Esophagus squamous epithelium (tissue), 5 donors: Measurements from ENCODE around the gene GPER1. TPM values are rescaled to one million over a fixed set of nuclear protein-coding genes. Genes with fewer than 3 reads are reported as not detected.

ENCODE experiments used
- DNase-seq: peaks from one replicate; lab custom pipeline; 2025; lab: John Stamatoyannopoulos, UW
- H3K27ac ChIP-seq, 4 donors: fragments of 200-600 bp; sonication (generic); one replicate each; pipeline ENCODE4 v1.5.1; 2016 to 2019; ENCODE audit warnings: mild to moderate bottlenecking in 1 of 4
- H3K27me3 ChIP-seq, 4 donors: fragments of 200-600 bp; sonication (generic); 1 replicate in 3 of 4; 2 replicates in 1 of 4; pipeline versions ENCODE4 v1.5.1 to v1.6.0; 2017 to 2021; ENCODE audit warnings: antibody characterized with exemption in 1 of 4
- H3K36me3 ChIP-seq, 3 donors: fragments of 200-600 bp; sonication (generic); one replicate each; pipeline ENCODE4 v1.5.1; 2016 to 2019
- H3K4me1 ChIP-seq, 3 donors: fragments of 200-600 bp; sonication (generic); one replicate each; pipeline ENCODE4 v1.5.1; 2017 to 2019
- H3K4me3 ChIP-seq, 4 donors: fragments of 200-600 bp; sonication (generic); 1 replicate in 3 of 4; 2 replicates in 1 of 4; pipeline ENCODE4 v1.5.1; 2016 to 2019; ENCODE audit warnings: mild to moderate bottlenecking in 2 of 4, moderate library complexity in 1 of 4
- H3K9me3 ChIP-seq, 3 donors: fragments of 200-600 bp; sonication (generic); one replicate each; pipeline ENCODE4 v1.5.1; 2016 to 2019
- POLR2A ChIP-seq, 4 donors: fragments of 450-650 bp; IDR thresholded peaks; one replicate each; pipeline ENCODE4 v1.6.1; 2017; ENCODE audit warnings: antibody characterized with exemption in 4 of 4, mild to moderate bottlenecking in 4 of 4, moderate library complexity in 3 of 4
- WGBS, 2 donors: methylation state at CpG; one replicate each; pipeline ENCODE4 v1.1.5; 2018; 5-methylcytosine and 5-hydroxymethylcytosine counted together
- intact Hi-C: fragments of 100-400 bp; cut with DNase I; formaldehyde crosslinking; loops from one replicate; pipeline ENCODE4 v1.15.0; 2022
- total RNA-seq, 4 donors: library from RNA; depleted of rRNA; stranded (reverse); fragments of >200 nt; gene quantifications; one replicate each; pipeline ENCODE4 v1.1.0, GENCODE V29; 2016
- TF ChIP-seq, protein P1 (sequence below), 6 experiments: fragments of 450-650 bp in 4 of 6; fragments of 200-600 bp in 2 of 6; sonication (generic) in 2 of 6; IDR thresholded peaks; one replicate each; pipeline ENCODE4 v1.5.1; 2016 to 2019; ENCODE audit warnings: antibody characterized with exemption in 6 of 6, mild to moderate bottlenecking in 4 of 6, moderate library complexity in 4 of 6
- donor health status: DM: yes; HTN: yes; CAD: no.

GPER1 gene
- total RNA-seq, 4 donors from 2014 or later: 0.87 to 2.3 (median 1.5) TPM

DNA sequence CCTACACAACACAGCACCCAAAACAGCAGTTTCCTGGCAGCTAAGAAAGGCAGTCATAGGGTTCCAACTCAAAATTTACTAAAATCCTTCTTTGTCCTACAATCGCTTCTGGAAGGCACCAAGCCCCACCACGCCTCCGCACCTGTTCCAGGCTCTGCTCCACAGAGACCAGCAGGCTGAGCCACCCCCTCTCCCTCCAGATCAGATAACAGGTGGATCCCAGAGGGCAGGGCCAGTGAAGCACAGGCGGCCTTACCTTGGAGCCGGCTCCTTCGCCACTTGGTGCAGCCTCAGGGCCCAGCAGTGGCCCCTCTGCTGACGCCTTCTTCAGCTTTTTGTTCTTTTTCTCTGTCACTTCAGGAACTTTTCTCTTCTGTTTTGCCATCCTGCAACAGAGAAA is 39.1 kb downstream of the GPER1 start:
- no peaks in the 10 kb centered on the region for H3K9me3 ChIP-seq
- H3K27me3 ChIP-seq: no peaks in the 10 kb centered on the region
- H3K27ac ChIP-seq: no peak overlapping the region
- peaks cover 0 to 24% (median 0%) of the 10 kb centered on the region in 3 donors for H3K36me3 ChIP-seq
- no peak for TF ChIP-seq POLR2A (IDR thresholded peaks at IDR 0.05)
- TF ChIP-seq, protein P1, sequence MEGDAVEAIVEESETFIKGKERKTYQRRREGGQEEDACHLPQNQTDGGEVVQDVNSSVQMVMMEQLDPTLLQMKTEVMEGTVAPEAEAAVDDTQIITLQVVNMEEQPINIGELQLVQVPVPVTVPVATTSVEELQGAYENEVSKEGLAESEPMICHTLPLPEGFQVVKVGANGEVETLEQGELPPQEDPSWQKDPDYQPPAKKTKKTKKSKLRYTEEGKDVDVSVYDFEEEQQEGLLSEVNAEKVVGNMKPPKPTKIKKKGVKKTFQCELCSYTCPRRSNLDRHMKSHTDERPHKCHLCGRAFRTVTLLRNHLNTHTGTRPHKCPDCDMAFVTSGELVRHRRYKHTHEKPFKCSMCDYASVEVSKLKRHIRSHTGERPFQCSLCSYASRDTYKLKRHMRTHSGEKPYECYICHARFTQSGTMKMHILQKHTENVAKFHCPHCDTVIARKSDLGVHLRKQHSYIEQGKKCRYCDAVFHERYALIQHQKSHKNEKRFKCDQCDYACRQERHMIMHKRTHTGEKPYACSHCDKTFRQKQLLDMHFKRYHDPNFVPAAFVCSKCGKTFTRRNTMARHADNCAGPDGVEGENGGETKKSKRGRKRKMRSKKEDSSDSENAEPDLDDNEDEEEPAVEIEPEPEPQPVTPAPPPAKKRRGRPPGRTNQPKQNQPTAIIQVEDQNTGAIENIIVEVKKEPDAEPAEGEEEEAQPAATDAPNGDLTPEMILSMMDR (IDR thresholded peaks at IDR 0.05): no peak
- intact Hi-C loops: no loop called here
- 90 to 98% methylated on average over 4 to 6 of the region's 7 CpGs for WGBS, 2 donors
- H3K4me3 ChIP-seq: no peak overlapping the region
- DNase-seq: no peak
- peaks cover 6 to 26% (median 10%) of the 10 kb centered on the region in 3 donors for H3K4me1 ChIP-seq

DNA sequence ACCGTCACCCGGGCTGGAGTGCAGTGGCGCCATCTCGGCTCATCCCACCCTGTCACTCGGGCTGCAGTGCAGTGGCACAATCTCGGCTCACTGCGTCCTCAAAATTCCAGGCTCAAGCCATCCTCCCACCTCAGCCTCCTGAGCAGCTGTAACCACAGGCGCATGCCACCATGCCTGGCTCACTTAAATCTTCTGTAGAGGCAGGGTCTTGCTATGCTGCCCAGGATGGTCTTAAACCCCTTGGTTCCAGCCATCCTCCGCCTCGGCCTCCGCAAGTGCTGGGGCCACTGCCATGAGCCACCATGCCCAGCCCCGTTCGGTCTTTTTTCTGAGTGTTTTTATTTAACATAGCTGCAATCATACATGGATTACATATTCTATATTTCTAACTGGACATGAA is 41.5 kb downstream of the GPER1 start:
- WGBS, 2 donors: 84 to 100% methylated on average over 8 to 9 of the region's 13 CpGs
- H3K27me3 ChIP-seq: no peaks in the 10 kb centered on the region
- H3K9me3 ChIP-seq: no peaks in the 10 kb centered on the region
- peaks cover 0 to 24% (median 0%) of the 10 kb centered on the region in 3 donors for H3K36me3 ChIP-seq
- peaks cover 6 to 12% (median 10%) of the 10 kb centered on the region in 3 donors for H3K4me1 ChIP-seq
- DNase-seq: no peak
- no peak overlapping the region for H3K27ac ChIP-seq
- TF ChIP-seq POLR2A (IDR thresholded peaks at IDR 0.05): no peak
- TF ChIP-seq, protein P1 (IDR thresholded peaks at IDR 0.05): no peak
- no peak overlapping the region for H3K4me3 ChIP-seq
- intact Hi-C loops: no loop called here

DNA sequence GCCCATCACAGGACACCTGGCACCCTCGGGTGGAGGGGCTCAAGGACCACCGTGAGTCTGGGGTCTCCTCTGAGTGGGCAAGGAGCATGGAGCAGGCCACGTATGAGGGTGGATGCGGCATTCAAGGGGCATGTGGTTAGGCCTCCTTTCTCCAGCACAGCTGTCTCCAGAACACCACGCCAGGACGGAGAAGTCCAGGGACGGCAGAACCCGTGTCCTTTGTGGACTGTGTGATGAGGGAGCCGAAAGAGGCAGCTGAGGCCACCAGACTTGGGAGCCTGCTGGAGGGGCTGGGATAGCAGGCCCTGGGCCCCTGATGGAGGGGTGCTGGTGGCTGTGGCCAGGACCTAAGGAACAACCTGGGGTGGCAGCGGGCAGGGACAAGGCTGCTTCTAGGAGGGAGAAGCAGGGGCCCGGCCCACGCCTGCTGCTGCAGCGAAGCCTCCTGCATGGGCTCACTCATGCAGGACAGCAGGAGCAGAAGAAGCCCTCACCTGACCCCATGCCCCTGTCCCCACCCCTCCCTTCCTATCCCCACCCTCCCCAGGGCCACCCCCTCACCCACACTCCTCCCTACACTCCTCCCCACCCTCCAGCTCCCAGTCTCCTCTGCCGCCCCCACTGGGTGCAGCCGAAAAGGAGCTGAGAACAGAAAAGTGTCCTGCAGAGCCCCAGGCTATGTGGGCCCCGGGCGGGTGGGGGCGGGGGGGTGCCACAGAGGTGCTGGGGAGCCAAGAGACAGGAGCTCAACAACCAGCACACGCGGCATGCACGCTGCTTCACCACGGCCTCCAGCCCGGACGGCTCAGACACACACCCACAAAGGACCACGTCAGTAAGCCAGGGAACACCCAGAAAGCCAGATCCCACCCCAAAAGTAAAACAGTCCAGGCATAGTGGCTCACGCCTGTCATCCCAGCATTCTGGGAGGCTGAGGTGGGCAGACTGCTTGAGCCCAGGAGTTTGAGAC is 42.4 kb downstream of the GPER1 start:
- TF ChIP-seq, protein P1 (IDR thresholded peaks at IDR 0.05): no peak
- TF ChIP-seq POLR2A (IDR thresholded peaks at IDR 0.05): no peak
- Histone ChIP-seq H3K36me3 (peaks cover 0 to 24% (median 0%) of the 10 kb centered on the region in 3 donors), H3K4me1 (peaks cover 0 to 3% (median 2%) of the 10 kb centered on the region in 3 donors), H3K27ac (no peak overlapping the region), H3K9me3 (no peaks in the 10 kb centered on the region), H3K4me3 (no peak overlapping the region), H3K27me3 (no peaks in the 10 kb centered on the region)
- intact Hi-C loops: no loop called here
- 88 to 100% methylated on average over 4 to 8 of the region's 26 CpGs for WGBS, 2 donors
- no peak for DNase-seq

DNA sequence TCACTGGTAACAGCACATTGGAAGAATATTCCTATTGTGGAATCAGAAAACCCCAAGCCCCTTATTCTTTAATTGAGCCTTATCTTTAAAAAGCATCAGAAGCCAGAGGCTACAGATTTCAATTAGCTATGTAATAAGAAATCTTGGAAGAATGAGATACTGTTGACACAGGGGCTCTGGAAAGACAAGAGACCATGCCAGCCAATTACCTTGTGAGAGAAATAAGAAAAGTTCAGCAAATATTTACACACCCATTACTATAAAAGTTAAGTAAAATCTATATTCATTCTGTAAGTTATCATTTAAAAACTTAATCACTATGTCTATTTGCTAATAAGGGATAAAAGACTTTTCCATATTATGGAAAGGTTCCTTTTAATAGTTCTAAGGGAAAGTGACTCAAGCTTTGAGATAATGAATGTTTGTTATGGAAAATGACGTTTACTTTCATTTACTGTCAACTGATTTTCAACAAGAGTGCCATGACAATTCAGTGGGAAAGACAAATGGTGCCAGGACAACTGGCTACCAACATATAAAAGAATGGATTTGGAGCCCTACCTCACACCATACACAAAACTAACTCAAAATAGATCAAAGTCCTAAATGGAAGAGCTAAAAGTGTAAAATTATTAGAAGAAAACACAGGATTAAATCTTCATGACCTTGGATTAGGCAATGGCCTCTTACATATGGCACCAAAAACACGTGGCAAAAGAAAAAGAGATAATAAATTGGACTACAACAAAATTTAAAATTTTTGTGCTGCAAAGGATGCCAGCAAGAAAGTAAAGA is 43.8 kb downstream of the GPER1 start:
- no peak for TF ChIP-seq POLR2A (IDR thresholded peaks at IDR 0.05)
- TF ChIP-seq, protein P1 (IDR thresholded peaks at IDR 0.05): no peak
- H3K4me1 ChIP-seq: peaks cover under 1 to 2% (median 1%) of the 10 kb centered on the region in 3 donors
- no peak for DNase-seq
- no peak overlapping the region for H3K4me3 ChIP-seq
- intact Hi-C loops: no loop called here
- no peaks in the 10 kb centered on the region for H3K27me3 ChIP-seq
- no peak overlapping the region for H3K27ac ChIP-seq
- peaks cover 0 to 17% (median 0%) of the 10 kb centered on the region in 3 donors for H3K36me3 ChIP-seq
- H3K9me3 ChIP-seq: no peaks in the 10 kb centered on the region
- WGBS, 2 donors: 59 to 74% methylated on average over 2 of the region's 2 CpGs
